ENCODE results near the gene GAA.
"Not testable (repeated sequence)": the region's sequence is repeated elsewhere in the genome, so short reads cannot be mapped to it uniquely, and the experiment has no call there.

GAA gene

GRCh38 chr17:80145076-80146075 is 44.0 kb downstream of the GAA start:
- DNase-seq (ENCODE audit: low read depth) = no peak

- no peak for DNase-seq (ENCODE audit: low read depth)
These were observed 45.0 kb downstream of the GAA start for GRCh38 chr17:80146121-80147034.

GRCh38 chr17:80147035-80147822 is 45.8 kb downstream of the GAA start, which contains the start of gene EIF4A3:
Gene EIF4A3, minus strand, starts transcription at chr17:80147128. Its CDS starts 167 bp downstream, at chr17:80146961.
- peak; percentile 98 for DNase-seq (ENCODE audit: low read depth)

GRCh38 chr17:80151333-80151732 is 50.0 kb downstream of the GAA start:
- peak; percentile 34 for DNase-seq (ENCODE audit: low read depth)

- DNase-seq (ENCODE audit: low read depth) = no peak
These were observed 50.8 kb downstream of the GAA start for GRCh38 chr17:80152081-80152702.

GRCh38 chr17:80153004-80153403 is 51.6 kb downstream of the GAA start:
- DNase-seq (ENCODE audit: low read depth) = no peak

GRCh38 chr17:80154166-80154565 is 52.8 kb downstream of the GAA start:
- DNase-seq (ENCODE audit: low read depth) = no peak

GRCh38 chr17:80155600-80155999 is 54.2 kb downstream of the GAA start:
- DNase-seq (ENCODE audit: low read depth) = not testable (repeated sequence)

- DNase-seq (ENCODE audit: low read depth) = no peak
These were observed 57.5 kb downstream of the GAA start for GRCh38 chr17:80158846-80159245.

- no peak for DNase-seq (ENCODE audit: low read depth)
These were observed 59.2 kb downstream of the GAA start for GRCh38 chr17:80160536-80160935.

- no peak for DNase-seq (ENCODE audit: low read depth)
These were observed 62.0 kb downstream of the GAA start for GRCh38 chr17:80163336-80163735.

- DNase-seq (ENCODE audit: low read depth) = no peak
These were observed 62.8 kb downstream of the GAA start for GRCh38 chr17:80164185-80164584.

- no peak for DNase-seq (ENCODE audit: low read depth)
These were observed 65.1 kb downstream of the GAA start for GRCh38 chr17:80166446-80166845.

- DNase-seq (ENCODE audit: low read depth) = no peak
These were observed 67.0 kb downstream of the GAA start for GRCh38 chr17:80168371-80168770.

GRCh38 chr17:80169107-80169506 is 67.7 kb downstream of the GAA start:
- DNase-seq (ENCODE audit: low read depth) = no peak
